HG03060 (cell line): ENCODE results near the gene NUTM2B.
"Not testable (repeated sequence)": the region's sequence is repeated elsewhere in the genome, so short reads cannot be mapped to it uniquely, and the experiment has no call there.

Experiments
- ATAC-seq: cut with Tn5 transposase; IDR thresholded peaks from one replicate; pipeline ENCODE4 v1.9.1; 2021; ENCODE audit warnings: low read depth, moderate number of reproducible peaks; ENCODE audit not compliant: unreplicated experiment

NUTM2B gene

DNA sequence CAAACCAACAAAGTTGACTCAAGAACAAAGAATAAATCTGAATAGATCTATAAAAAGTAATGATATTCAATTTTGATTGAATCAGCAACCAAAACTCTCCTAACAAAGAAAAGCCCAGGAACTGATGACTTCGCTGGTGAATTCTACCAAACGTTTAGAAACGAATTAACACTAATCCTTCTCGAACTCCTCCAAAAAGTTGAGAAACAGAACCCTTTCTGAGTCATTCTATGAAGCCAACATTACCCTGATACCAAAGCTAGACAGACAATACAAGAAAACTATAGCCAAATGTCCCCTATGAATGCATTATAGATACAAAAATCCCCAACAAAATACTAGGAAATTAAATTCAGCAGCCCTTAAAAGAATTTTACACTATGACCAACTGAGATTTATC, 17.0 kb downstream of the NUTM2B start:
- ATAC-seq: not testable (repeated sequence)

DNA sequence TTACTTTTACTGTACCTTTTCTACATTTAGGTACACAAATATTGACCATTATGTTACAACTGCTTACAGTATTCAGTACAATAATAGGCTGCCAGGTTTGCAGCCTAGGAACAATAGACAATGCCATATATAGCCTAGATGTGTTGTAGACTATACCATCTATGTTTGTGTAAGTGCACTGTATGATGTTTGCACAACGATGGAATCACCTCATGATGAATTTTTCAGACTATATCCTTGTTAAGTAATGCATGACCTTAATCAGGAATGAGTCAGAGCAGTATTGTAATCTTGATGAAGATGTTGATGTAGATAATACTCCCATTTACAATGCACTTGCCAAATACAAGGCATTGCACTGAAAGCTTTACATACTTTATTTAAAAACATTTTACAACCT, 23.6 kb downstream of the NUTM2B start:
- ATAC-seq: not testable (repeated sequence)

DNA sequence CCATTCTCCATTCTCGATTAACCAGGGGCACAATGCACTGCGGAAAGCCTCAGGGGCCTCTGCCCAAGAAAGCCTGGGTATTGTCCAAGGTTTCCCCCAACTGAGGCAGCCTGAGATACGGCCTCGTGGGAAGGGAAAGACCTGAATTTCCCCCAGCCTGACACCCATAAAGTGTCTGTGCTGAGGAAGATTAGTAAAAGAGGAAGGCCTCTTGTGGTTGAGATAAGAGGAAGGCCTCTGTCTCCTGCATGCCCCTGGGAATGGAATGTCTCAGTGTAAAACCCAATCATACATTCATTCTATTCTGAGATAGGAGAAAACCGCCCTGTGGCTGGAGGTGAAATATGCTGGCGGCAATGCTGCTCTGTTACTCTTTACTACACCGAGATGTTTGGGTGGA, 41.8 kb downstream of the NUTM2B start:
- not testable (repeated sequence) for ATAC-seq

DNA sequence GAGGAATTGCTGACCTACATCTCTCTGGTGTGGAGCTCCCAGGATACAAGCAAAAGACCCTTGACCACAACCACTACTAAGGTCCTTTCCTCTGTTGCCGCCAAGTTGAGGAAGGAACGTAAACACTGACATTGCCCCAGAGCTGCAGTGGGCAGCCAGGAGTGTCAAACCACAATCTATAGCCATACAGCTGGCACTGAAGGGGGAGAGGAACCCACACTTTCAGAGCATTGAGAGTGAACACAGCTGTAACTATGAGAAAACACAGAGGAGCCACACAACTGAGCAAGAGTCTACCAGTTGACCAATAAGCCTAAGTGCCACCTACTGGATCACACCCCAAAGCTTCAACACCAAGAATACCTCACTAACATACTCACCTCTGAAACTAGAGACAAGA, 45.5 kb downstream of the NUTM2B start:
- ATAC-seq: not testable (repeated sequence)

DNA sequence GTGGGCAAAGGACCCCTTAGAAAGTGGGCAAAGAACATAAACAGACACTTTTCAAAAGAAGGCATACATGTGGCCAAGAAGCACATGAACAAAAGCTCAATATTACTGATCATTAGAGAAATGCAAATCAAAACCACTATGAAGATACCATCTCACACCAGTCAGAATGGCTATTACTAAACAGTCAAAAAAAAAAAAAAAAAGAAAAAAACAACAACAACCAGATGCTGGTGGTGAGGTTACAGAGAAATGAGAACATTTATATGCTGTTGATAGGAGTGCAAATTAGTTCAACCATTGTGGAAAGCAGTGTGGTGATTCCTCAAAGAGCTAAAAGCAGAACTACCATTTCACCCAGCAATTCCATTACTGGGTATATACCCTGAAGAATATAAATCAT, 50.6 kb downstream of the NUTM2B start:
- not testable (repeated sequence) for ATAC-seq

DNA sequence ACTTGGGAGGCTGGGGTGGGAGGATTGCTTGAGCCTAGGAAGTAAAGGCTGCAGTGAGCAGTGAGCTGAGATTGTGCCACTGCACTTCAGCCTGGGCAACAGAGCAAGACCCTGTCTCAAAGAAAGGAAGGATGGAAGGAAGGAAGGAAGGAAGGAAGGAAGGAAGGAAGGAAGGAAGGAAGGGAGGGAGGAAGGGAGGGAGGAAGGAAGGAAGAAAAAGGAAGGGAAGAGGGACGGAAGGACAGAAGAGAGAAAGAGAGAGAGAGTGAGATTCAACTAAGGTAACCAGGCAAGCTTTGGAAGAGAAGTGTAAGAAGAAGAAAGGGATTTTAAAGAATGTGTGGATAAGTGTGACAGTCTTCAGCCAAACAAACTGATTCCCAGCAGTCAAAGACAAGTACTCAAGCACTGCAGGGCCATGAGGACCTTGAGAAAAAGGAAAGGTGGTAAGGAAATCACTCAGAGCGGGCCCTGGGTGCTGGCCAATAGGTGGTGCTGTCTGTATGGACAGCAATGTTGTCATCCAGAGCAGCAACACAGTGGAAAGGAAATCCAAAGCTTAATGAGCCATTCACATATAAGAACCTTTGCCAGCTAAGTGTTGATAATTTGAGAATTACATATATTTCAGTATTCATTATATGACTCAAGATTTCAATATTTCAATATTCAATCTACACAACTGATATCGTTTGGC, 55.4 kb downstream of the NUTM2B start:
- ATAC-seq: not testable (repeated sequence)
